ENCODE results near the gene FYCO1.
"Not testable (repeated sequence)": the region's sequence is repeated elsewhere in the genome, so short reads cannot be mapped to it uniquely, and the experiment has no call there.

FYCO1 gene

GRCh38 chr3:46010519-46011113 lies 15.0 kb upstream of the FYCO1 start:
- DNase-seq (ENCODE audit: low read depth) = no peak

DNA sequence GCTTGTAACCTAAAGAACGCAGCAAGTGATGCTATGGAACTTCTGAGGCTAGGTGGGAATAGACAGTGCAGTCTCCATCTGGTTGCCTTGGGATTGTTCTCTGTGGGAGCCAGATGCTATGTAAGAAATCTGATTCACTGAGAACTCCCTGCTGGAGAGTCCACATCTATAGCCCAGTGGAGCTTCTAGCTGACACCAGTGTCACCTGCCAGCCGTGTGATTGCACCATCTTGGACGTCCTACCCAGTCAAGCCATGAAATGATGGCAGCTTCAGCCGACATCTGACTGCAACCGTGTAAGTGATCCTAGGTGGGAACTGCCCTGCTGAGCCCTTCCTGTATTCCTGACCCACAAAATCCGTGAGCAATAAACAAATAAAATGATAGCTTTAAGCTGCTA lies 12.4 kb upstream of the FYCO1 start:
- no peak for DNase-seq (ENCODE audit: low read depth)

DNA sequence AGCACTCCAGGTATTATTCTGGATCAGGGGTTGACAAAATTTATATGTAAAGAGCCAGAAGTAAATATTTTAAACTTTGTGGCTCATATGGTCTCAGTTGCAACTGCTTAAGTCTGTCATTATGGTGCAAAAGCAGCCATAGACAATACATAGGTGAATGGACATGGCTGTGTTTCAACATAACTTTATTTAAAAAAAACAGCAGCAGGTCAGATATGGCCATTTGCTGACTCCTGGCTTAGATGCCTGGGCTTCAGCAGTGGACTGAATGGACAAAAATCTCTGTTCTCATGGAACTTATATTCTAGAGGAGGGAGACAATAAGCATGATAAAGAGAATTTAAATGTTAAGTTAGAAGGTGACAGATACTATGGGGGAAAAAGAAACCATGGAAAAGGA lies 11.7 kb upstream of the FYCO1 start:
- no peak for DNase-seq (ENCODE audit: low read depth)

DNA sequence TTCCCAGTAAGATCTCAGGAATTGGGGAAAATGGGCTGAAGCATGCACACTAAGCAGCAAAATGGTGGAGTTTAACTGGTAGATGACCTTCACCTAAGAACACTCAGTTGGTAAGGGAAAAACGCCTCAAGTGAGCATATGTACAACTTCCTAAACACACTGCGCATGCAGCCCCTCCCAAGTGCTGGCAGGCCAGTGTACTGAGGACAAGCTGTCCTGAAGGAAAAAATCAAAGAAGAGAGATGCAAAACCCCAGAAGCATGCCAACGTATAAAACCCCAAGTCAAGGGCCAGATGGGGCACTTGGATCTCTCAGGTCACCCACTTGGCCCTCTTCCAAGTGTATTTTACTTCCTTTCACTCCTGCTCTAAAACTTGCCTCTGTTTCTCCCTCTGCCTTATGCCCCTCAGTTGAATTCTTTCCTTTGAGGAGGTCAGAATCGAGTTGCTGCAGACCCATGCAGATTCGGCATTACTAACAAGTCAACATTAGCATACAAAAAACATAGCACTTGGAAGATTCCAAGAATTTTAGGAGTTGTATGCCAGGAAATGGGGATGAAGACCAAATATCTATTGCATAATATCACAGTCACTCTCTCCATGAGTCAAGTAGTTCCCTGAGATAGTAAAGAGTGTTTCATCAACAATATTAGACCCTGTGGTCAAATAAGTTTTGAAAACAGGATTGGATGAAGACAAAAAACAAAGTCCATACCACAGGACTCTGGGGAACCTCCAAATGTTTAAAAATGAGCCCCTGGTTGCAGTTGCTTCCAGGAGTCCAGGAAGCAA lies 10.8 kb upstream of the FYCO1 start:
- DNase-seq (ENCODE audit: low read depth) = no peak

- not testable (repeated sequence) for DNase-seq (ENCODE audit: low read depth)
These were observed 8.1 kb upstream of the FYCO1 start for GRCh38 chr3:46003706-46004105.

- DNase-seq (ENCODE audit: low read depth) = no peak
These were observed 5.6 kb upstream of the FYCO1 start for GRCh38 chr3:46001178-46001577.

DNA sequence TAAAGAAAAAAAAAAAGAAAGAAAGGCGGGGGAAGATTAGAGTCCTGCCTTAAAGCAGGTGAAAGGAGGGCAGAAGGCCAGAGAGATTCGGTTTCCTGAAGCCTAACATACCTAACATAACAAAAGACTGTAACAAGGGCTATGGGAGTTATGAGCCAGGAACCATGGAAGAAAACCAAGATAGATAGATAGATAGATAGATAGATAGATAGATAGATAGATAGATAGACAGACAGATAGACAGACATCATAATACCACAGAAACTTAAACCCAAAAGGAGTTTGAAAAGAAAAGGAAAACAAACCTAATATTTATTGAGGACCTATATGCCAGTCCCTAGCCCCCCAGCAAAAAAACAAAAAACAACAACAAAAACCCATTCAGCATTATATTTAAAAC lies 2.3 kb upstream of the FYCO1 start:
- no peak for DNase-seq (ENCODE audit: low read depth)

GRCh38 chr3:45997499-45997898 lies 1.9 kb upstream of the FYCO1 start:
- not testable (repeated sequence) for DNase-seq (ENCODE audit: low read depth)

DNA sequence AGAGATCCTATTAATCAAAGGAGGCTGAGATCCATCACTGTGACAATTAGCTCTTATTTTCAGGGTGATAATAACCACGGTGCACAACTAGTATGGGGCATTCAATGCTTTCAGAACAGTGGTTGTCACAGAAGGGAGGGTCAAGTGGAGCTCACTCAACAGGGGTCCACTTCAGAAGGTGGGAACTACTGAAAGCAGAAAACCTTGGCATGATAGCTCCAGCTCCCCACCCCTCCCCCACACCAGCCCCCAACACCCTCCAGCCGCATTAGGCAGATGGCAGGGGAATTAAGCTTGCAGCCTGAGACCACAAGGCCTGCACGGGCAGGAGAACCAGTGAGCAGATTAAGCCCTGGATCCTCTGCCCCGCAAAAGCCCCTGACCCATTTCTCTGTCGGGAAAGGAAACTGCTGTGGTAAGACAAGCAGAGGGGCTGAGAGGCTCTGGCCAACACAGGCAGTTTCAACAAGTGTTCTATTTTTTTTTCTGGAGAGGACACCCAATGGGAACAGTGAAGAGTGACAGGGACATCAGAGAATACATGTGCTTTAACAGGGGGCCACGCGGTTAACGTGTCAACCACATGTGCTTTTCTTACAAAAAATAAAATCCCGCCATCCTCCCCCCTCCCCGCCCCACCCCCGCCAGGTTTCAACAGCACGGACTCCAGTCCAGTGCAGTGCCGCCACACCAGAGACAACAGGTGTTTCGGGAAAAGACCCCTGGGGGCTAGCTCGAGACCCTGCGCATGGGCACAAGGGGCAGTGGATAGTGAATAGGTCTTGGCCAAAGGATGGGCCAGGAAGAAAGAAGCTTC lies 997 bp downstream of the FYCO1 start:
- no peak for DNase-seq (ENCODE audit: low read depth)

DNA sequence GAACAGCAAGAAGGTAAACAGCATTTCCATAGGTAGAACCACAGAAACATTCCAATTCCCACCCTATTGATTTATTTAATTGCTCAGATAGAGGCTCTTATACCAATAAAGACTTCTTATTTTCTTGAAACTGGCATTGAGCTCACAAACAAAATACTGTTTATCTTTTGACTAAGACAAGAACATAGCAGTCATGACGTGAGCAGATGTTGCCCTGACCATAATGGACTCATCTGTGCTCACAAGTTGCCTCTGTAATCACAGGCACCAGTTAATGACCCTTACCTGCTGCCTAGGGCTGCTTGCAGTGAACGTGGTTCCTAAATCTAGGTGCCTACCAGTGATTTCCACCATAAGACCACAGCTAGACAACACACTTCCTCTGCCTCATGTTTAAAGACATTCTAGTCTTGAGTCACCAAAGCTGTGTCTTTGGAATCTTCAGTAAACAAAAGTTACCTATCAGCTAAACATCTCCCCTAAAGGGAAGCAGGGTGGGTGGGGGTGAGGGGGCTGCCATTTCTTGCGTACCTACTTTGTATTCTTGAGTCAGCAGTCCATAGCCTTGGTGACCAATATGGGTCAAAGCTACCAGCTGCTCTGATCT lies 2.1 kb downstream of the FYCO1 start:
- no peak for DNase-seq (ENCODE audit: low read depth)

DNA sequence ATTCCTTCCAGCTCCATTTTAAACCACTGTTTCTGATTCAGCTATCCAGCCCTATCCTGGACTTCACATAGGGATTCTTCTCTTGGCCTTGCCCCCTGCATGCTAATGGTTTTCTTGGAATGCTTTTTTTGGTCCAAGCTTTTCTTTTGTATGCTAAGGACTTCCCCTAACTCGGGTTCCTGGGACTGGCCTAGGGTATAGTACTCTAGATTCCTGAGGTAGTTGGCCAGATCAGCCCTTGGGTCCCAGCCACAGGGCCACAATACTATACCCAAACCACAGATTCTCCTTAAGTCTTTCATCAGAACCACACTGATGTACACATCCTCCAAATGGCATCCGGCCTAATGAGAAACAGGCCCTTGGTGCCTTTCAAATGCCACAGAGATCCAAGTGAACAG lies 2.8 kb downstream of the FYCO1 start:
- no peak for DNase-seq (ENCODE audit: low read depth)

GRCh38 chr3:45992133-45992729 lies 3.4 kb downstream of the FYCO1 start:
- no peak for DNase-seq (ENCODE audit: low read depth)

DNA sequence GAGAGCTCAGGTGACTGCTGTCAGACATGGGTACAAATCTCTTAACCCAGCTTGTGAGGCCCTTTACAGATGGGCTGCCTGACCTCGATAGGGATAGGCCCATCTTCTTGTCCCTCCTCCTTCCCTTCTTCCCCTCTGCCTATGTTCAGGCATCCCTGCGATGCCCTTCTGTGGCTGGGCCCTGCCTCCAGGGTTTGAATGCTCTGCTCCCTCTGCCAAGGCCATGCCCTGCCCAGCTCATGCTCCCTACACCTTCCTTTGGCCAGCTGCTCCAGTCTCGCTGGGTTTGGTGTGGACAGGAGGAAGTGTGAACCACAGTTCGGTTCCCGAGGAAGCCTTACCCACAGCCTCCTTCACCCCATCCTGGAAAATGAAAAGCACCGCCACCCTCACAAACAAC lies 4.3 kb downstream of the FYCO1 start:
- DNase-seq (ENCODE audit: low read depth) = no peak

DNA sequence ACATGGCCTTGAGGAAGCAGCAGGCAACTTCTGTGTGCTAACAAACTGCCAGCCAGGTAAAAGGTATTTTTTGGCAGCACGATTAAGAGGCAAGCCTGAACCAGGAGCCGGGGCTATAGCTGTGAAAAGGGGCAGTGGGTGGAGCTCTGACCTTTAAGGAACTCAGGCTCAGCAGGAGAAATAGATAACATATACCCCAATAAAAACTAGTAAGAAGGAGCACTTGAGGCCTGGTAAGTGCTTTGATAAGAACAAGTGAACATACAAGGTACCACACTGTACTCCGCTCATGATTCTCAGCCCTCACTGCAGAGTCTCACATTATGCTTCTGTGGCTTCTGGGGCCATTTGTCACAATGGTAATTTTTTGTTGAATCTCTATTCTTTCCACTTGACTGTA lies 5.4 kb downstream of the FYCO1 start:
- DNase-seq (ENCODE audit: low read depth) = no peak

GRCh38 chr3:45988804-45989203 lies 6.8 kb downstream of the FYCO1 start:
- DNase-seq (ENCODE audit: low read depth) = no peak

GRCh38 chr3:45988362-45988761 lies 7.3 kb downstream of the FYCO1 start:
- no peak for DNase-seq (ENCODE audit: low read depth)

- no peak for DNase-seq (ENCODE audit: low read depth)
These were observed 8.0 kb downstream of the FYCO1 start for GRCh38 chr3:45987368-45988291.

GRCh38 chr3:45986303-45986982 lies 9.2 kb downstream of the FYCO1 start:
- DNase-seq (ENCODE audit: low read depth) = no peak

DNA sequence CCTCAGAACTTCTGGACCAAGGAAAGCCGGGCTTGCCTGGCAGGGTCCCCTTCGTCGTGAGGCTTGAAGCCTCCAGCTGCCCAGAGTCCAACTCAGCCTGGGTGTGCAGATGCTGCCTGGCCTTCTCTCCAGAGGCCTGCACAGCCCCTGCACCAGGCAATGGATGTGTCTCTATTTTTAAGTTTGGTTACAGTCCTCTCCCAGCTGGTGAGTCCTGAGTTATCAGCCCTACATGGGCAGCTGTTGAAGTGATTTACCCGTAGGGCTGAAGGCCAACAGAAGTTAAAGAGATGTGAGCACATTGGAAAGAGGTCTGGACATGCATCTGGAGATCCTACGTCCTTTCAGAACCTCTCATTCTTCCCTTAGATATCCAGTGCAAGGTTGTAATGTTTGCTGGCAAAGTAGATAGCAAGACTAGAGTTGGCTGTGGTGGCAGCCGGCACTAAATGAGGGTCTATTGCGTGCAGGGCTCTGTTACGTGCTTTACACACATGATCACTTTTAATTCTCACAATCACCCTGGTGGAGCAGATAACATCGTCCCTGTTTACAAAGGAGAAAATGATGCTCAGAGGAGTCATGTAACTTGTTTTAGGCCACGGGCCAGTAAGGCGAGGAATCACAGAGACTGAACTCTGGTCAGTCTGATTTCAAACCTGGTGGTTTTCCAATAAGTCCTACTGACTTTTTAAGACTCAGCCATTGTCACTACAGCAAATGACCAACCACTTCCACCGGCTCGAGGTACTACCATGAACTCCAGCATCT lies 9.9 kb downstream of the FYCO1 start:
- DNase-seq (ENCODE audit: low read depth) = no peak

All from stimulated activated CD8-positive, alpha-beta memory T cell treated with anti-CD3 and anti-CD28 coated beads, Interleukin-15, amount 100 ng/mL, for 24 hours (primary cell).